ENCODE results near the gene NSL1. TPM values are rescaled to one million over a fixed set of nuclear protein-coding genes. Genes with fewer than 3 reads are reported as not detected.
A peak's percentile ranks its signal among the peaks of the same experiment; 100 is the strongest.
"Not testable (repeated sequence)": the region's sequence is repeated elsewhere in the genome, so short reads cannot be mapped to it uniquely, and the experiment has no call there.

Gene NSL1, protein sequence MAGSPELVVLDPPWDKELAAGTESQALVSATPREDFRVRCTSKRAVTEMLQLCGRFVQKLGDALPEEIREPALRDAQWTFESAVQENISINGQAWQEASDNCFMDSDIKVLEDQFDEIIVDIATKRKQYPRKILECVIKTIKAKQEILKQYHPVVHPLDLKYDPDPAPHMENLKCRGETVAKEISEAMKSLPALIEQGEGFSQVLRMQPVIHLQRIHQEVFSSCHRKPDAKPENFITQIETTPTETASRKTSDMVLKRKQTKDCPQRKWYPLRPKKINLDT
- total RNA-seq = 10 to 100 TPM; 49.5 to 55.0 TPM

DNA sequence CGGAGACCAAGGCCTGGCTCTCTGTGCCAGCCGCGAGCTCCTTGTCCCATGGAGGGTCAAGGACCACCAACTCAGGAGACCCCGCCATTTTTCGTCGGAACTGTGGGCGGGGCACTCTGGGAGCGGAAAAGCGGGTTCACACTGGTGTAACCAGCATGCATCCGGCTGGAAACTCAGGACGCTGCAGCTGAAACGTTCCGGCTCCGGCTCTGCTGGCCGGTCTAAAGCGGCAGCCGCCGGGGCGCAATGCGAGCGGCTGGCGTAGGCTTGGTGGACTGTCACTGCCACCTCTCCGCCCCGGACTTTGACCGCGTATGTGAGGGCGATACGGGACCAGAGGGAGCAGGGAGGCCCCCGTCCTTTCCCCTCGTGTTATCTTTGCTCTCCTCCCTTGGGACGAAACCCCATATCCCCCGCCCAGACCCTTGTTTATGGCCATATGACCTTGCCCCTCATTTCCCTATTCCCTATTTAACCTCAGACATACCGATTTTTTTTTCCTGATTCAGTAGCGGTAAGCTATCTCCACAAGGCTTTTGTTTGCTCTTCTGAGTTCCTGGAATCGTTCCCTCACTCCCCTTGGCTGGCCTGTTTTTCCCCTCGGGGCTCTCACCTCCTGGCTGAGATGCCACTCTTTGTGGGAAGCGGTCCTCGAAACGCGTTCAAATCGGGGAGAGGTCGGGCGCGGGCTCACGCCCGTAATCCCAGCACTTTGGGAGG is at the start of gene NSL1, which contains the start of gene TATDN3:
Gene NSL1 (minus strand): TSS at position 102 of the 720 bp plus-strand sequence. CDS start 14 bp downstream, at position 88.
Gene TATDN3 (plus strand): TSS at position 219 of the 720 bp plus-strand sequence. CDS start 28 bp downstream, at position 247.
- Mint-ChIP-seq H3K27ac (peak within 1 kb of the TSS; percentile 96), H3K9me3 (ENCODE audit: insufficient read depth) (no peaks in the 10 kb centered on the region), H3K27me3 (ENCODE audit: low read depth) (no peaks in the 10 kb centered on the region), H3K4me1 (ENCODE audit: low read depth) (peaks cover 35% of the 10 kb centered on the region), H3K4me3 (peak within 1 kb of the TSS; percentile 96), H3K36me3 (ENCODE audit: low read depth) (peaks cover 23% of the 10 kb centered on the region)
- CTCF ChIA-PET = interaction anchor here (0.9 to 5.6 kb wide), 10 partner anchors 10 to 336 kb away, joined by 3 to 35 read pairs (median 6); no protein-coding TSS in a partner anchor
- ATAC-seq = peak; percentile 90
- DNase-seq = peak; percentile 94
- POLR2A ChIA-PET = interaction anchor here (0.5 to 1.6 kb wide), 18 partner anchors 9 to 756 kb away, joined by 3 to 7 read pairs (median 3); partner anchors contain the start of genes ANGEL2, ATF3, DTL and VASH2

DNA sequence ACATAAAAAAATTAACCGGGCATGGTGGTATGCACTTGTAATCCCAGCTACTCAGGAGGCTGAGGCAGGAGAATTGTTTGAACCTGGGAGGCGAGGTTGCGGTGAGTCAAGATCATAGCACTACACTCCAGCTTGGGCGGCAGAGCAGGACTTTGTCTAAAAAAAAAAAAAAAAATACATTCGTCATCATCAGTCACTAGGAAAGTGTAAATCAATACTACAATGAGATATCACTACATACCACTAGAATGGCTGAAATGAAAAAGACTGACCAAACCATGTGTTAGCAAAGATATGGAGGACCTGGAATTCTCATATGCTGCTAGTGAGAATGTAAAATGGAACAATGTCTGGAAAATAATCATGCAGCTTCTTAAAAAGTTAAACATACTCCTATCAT is 46.6 kb upstream of the NSL1 start:
- CTCF ChIA-PET = interaction anchor here (0.8 kb wide), 2 partner anchors 9 to 157 kb away, joined by 3 to 4 read pairs; no protein-coding TSS in a partner anchor
- POLR2A ChIA-PET = no interaction called here

DNA sequence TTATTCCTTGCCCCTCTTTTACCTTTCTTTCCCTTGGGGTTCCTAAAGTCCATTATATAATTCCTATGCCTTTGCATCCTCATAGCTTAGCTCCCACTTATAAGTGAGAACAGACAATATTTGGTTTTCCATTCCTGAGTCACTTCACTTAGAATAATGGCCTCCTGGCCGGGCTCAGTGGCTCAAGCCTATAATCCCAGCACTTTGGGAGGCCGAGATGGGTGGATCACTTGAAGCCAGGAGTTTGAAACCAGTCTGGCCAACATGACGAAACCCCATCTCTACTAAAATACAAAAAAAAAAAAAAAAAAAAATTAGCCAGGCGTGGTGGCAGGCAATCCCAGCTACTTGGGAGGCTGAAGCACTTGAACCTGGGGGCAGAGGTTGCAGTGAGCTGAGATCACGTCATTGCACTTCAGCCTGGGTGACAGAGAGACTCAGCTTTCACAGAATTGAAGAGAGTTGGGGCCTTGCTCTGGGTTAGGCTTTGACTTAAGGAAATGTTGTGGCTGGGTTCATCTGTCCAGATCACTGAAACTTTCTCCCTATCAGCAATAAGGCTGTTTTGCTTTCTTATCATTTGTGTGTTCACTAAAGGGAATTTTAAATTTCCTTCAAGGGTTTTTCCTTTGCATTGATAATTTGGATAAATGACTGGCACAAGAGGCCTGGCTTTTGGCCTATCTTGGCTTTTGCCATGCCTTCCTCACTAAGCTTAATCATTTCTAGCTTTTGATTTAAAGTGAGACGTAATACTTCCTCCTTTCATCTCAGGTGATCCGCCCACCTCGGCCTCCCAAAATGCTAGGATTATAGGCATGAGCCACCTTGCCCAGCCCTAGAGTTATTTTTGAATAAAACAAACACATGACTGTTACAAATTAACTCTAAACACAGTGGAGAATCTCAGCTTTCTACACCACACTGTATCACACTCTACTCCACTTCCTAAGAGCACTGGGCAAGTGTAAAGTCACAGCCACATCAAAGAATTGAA is 41.9 kb upstream of the NSL1 start:
- not testable (repeated sequence) for ATAC-seq
- POLR2A ChIA-PET = interaction anchor here (0.7 kb wide), 1 partner anchor 24 kb away, joined by 3 read pairs; the partner anchor contains the start of gene FLVCR1

More for the DNA sequence above, 46.6 kb upstream of the NSL1 start:
- H3K4me1 Mint-ChIP-seq (ENCODE audit: low read depth) = peaks cover 9% of the 10 kb centered on the region
- H3K4me3 Mint-ChIP-seq = no peak overlapping the region
- no peaks in the 10 kb centered on the region for H3K36me3 Mint-ChIP-seq (ENCODE audit: low read depth)
- no peak for ATAC-seq
- no peak for DNase-seq
- no peaks in the 10 kb centered on the region for H3K27me3 Mint-ChIP-seq (ENCODE audit: low read depth)
- H3K27ac Mint-ChIP-seq = no peak overlapping the region
- no peaks in the 10 kb centered on the region for H3K9me3 Mint-ChIP-seq (ENCODE audit: insufficient read depth)

DNA sequence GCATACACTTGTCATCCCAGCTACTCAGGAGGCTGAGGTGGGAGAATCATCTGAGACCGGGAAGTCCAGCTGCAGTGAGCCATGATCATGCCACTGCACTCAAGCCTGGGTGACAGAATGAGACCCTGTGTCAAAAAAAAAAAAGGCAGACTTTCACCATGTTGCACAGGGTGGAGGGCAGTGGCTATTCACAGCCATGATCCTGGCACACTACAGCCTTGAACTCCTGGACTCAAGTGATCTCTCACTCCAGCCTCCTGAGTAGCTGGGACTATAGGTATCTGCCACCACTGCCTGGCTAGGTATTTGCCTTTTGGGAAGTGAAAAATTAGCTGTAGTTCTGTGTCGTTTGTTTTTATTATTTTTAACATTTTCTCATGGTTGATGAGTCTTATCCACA is 36.8 kb upstream of the NSL1 start:
- Mint-ChIP-seq H3K4me1 (ENCODE audit: low read depth) (no peaks in the 10 kb centered on the region), H3K4me3 (no peak overlapping the region), H3K36me3 (ENCODE audit: low read depth) (peaks cover 2% of the 10 kb centered on the region), H3K27ac (no peak overlapping the region), H3K9me3 (ENCODE audit: insufficient read depth) (peaks cover 22% of the 10 kb centered on the region), H3K27me3 (ENCODE audit: low read depth) (peaks cover 5% of the 10 kb centered on the region)
- CTCF ChIA-PET = interaction anchor here (1.5 kb wide), 1 partner anchor 10 kb away, joined by 3 read pairs; no protein-coding TSS in a partner anchor
- POLR2A ChIA-PET = no interaction called here
- ATAC-seq = no peak
- DNase-seq = no peak

More for the DNA sequence above, 41.9 kb upstream of the NSL1 start:
- H3K4me3 Mint-ChIP-seq; H3K27ac Mint-ChIP-seq; H3K27me3 Mint-ChIP-seq (ENCODE audit: low read depth); H3K9me3 Mint-ChIP-seq (ENCODE audit: insufficient read depth); H3K4me1 Mint-ChIP-seq (ENCODE audit: low read depth); H3K36me3 Mint-ChIP-seq (ENCODE audit: low read depth); DNase-seq: not testable (repeated sequence)
- CTCF ChIA-PET = interaction anchor here (1.4 kb wide), 1 partner anchor 169 kb away, joined by 4 read pairs; no protein-coding TSS in a partner anchor

DNA sequence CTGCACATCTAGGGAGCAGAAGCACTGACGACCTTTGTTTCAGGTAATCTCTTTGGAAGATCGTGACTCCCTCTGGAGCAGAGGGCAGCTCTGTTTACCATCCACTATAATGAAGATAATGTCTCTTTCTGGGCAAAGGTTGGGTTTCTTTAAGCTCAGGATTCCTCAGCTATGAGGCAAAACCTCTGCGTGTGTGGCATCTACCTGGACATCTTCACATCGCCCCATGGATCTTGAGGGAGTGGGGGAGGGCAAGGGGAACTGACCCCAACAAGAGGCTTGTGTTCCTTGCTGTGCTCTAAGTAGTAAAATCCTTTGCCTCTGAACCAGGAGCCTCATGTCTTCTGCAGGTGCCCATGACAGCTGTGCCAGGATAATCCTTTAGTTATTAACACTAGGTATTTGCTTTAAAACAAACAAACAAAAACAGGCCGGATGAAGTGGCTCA is 36.3 kb upstream of the NSL1 start:
- DNase-seq (no peak), ATAC-seq (no peak)
- H3K4me3 Mint-ChIP-seq = no peak overlapping the region
- POLR2A ChIA-PET = no interaction called here
- peaks cover 2% of the 10 kb centered on the region for H3K36me3 Mint-ChIP-seq (ENCODE audit: low read depth)
- H3K27me3 Mint-ChIP-seq (ENCODE audit: low read depth) = peaks cover 5% of the 10 kb centered on the region
- no peak overlapping the region for H3K27ac Mint-ChIP-seq
- peaks cover 22% of the 10 kb centered on the region for H3K9me3 Mint-ChIP-seq (ENCODE audit: insufficient read depth)
- H3K4me1 Mint-ChIP-seq (ENCODE audit: low read depth) = no peaks in the 10 kb centered on the region
- CTCF ChIA-PET = interaction anchor here (1.0 kb wide), 1 partner anchor 13 kb away, joined by 5 read pairs; no protein-coding TSS in a partner anchor

DNA sequence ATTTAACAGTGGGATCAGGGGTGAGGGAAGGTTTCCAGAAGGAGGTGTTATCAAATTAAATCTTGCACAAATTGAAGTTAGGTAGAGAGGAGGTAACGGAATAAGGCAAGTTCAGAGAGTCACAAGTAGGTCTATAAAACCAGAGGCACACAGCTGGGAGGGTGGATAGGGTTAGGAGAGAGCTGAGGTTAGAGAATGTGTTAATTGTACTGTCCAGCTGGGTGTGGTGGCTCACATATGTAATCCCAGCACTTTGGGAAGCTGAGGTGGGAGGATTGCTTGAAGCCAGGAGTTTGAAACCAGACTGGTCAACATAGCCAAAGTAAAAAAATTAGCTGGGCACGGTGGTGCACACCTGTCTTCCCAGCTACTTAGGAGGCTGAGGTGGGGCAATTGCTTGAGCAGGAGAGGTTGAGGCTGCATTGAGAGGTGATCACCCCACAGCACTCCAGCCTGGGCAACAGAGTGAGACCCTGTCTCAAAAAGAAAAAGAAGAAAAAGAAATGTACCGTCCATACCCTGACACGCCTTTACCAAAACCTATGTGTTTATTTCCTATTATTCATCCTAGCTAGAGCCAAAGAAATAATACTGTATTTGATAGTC is 35.7 kb upstream of the NSL1 start:
- POLR2A ChIA-PET = no interaction called here
- peaks cover 5% of the 10 kb centered on the region for H3K27me3 Mint-ChIP-seq (ENCODE audit: low read depth)
- CTCF ChIA-PET = interaction anchor here (1.0 kb wide), 1 partner anchor 12 kb away, joined by 5 read pairs; no protein-coding TSS in a partner anchor

DNA sequence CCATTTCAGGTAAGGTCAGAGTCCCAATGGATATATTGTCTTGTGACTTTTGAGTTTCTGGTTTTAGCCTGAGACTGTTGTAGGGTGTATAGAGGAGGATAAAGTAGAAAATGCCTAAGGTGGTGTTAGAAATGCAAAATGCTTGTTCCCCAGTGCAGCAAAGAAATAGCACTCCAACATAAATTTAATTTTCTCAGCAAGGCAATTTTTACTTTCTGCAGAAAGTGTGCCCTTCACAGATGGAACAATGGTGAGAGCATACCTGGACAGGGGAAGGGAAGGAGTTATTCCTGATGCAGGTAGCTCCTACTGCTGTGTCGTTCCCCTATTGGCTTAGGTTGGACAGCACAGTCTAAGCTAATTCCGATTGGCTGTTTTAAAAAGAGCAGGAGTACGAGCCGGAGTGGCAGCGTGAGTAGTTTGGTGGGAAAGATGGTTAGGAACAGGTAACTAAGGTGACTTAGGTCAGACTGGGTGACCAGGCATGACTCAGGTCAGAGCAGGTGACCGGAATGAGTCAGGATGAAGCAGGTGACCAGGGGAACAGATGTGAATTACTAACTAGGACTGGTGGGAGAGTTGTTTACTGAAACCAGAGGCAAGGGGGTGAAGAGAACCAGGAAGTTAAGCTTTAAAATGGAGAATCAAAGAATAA is 34.3 kb upstream of the NSL1 start:
- no peak for DNase-seq
- peaks cover 5% of the 10 kb centered on the region for H3K27me3 Mint-ChIP-seq (ENCODE audit: low read depth)
- no peak overlapping the region for H3K4me3 Mint-ChIP-seq
- H3K4me1 Mint-ChIP-seq (ENCODE audit: low read depth) = no peaks in the 10 kb centered on the region
- peaks cover 22% of the 10 kb centered on the region for H3K9me3 Mint-ChIP-seq (ENCODE audit: insufficient read depth)
- ATAC-seq = no peak
- H3K36me3 Mint-ChIP-seq (ENCODE audit: low read depth) = peaks cover 2% of the 10 kb centered on the region
- POLR2A ChIA-PET = no interaction called here
- CTCF ChIA-PET = no interaction called here
- no peak overlapping the region for H3K27ac Mint-ChIP-seq

More for the DNA sequence above, 35.7 kb upstream of the NSL1 start:
- Mint-ChIP-seq H3K27ac (no peak overlapping the region), H3K9me3 (ENCODE audit: insufficient read depth) (peaks cover 22% of the 10 kb centered on the region), H3K36me3 (ENCODE audit: low read depth) (peaks cover 2% of the 10 kb centered on the region), H3K4me1 (ENCODE audit: low read depth) (no peaks in the 10 kb centered on the region), H3K4me3 (no peak overlapping the region)
- ATAC-seq (no peak), DNase-seq (no peak)

DNA sequence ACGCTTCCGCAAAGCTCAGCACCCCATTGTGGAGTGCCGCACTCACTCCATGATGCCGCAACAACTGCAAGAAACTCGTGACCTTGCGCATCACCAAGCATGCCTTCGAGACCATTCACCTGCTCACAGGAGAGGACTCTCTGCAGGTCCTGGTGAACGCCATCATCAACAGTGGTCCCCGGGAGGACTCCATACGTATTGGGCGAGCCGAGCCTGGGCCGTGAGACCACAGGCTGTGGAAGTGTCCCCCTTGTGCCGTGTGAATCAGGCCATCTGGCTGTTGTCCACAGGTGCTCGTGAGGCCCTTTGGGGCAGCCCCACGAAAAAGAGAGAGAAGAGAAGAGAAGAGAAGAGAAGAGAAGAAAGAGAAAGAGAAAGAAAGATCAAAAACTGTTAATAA is 32.6 kb upstream of the NSL1 start:
- Mint-ChIP-seq H3K36me3 (ENCODE audit: low read depth) (peaks cover 2% of the 10 kb centered on the region), H3K4me1 (ENCODE audit: low read depth) (peaks cover 4% of the 10 kb centered on the region), H3K27me3 (ENCODE audit: low read depth) (peaks cover 8% of the 10 kb centered on the region), H3K9me3 (ENCODE audit: insufficient read depth) (peaks cover 22% of the 10 kb centered on the region), H3K4me3 (no peak overlapping the region), H3K27ac (no peak overlapping the region)
- DNase-seq = no peak
- ATAC-seq = no peak
- ChIA-PET CTCF (no interaction called here), POLR2A (no interaction called here)

DNA sequence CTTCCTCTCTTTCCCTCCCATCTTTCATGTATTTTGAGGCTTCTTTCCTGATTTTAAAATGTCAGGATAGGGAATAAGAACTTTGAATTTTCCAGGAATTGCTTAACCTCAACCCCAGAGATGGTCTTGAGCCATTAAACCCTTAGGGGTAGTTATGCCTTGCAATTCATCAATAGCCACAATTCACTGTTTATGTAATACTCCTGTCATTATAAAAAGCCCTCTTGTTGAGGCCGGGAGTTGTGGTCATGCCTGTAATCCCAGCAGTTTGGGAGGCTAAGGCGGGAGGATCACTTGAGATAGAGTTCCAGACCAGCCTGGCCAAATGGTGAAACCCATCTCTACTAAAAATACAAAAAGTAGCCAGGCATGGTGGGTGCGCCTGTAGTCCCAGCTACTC is 31.4 kb upstream of the NSL1 start:
- CTCF ChIA-PET = interaction anchor here (0.7 kb wide), 1 partner anchor 8 kb away, joined by 3 read pairs; no protein-coding TSS in a partner anchor

DNA sequence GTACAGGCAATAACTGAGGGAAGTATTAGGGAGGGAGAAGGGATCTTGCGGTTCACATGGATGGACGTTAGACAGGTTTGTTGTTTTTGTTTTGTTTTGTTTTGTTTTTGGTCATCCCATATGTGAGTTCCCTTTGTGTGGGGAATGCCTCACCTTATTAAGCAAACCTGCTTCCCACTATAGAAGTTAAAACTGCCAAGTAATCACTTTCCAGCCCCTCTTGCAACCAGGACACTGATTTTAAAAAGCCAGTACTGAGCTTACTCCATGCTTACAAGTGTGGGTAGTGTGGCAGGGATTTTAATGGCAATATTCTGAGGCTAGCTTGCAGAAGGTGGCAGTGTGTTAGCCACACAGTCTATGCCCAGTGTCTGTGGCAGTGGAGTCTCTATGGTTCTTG is 29.4 kb upstream of the NSL1 start:
- Mint-ChIP-seq H3K27ac (no peak overlapping the region), H3K27me3 (ENCODE audit: low read depth) (peaks cover 3% of the 10 kb centered on the region), H3K4me1 (ENCODE audit: low read depth) (peaks cover 4% of the 10 kb centered on the region), H3K36me3 (ENCODE audit: low read depth) (peaks cover 2% of the 10 kb centered on the region), H3K4me3 (no peak overlapping the region), H3K9me3 (ENCODE audit: insufficient read depth) (peaks cover 18% of the 10 kb centered on the region)
- CTCF ChIA-PET = no interaction called here
- ATAC-seq = no peak
- no peak for DNase-seq
- POLR2A ChIA-PET = no interaction called here

More for the DNA sequence above, 31.4 kb upstream of the NSL1 start:
- H3K36me3 Mint-ChIP-seq (ENCODE audit: low read depth) = peaks cover 2% of the 10 kb centered on the region
- peaks cover 8% of the 10 kb centered on the region for H3K27me3 Mint-ChIP-seq (ENCODE audit: low read depth)
- H3K4me3 Mint-ChIP-seq = no peak overlapping the region
- DNase-seq = no peak
- peaks cover 22% of the 10 kb centered on the region for H3K9me3 Mint-ChIP-seq (ENCODE audit: insufficient read depth)
- POLR2A ChIA-PET = no interaction called here
- H3K27ac Mint-ChIP-seq = no peak overlapping the region
- ATAC-seq = no peak
- peaks cover 4% of the 10 kb centered on the region for H3K4me1 Mint-ChIP-seq (ENCODE audit: low read depth)
